T-helper 22 cell (primary cell): Measurements from ENCODE around the gene OR2A12.
"Not testable (repeated sequence)": the region's sequence is repeated elsewhere in the genome, so short reads cannot be mapped to it uniquely, and the experiment has no call there.

Experiments
- DNase-seq: peaks from one replicate; pipeline ENCODE4 v3.0.0-alpha.2; 2020; ENCODE audit warnings: low read depth

The OR2A12 gene

DNA sequence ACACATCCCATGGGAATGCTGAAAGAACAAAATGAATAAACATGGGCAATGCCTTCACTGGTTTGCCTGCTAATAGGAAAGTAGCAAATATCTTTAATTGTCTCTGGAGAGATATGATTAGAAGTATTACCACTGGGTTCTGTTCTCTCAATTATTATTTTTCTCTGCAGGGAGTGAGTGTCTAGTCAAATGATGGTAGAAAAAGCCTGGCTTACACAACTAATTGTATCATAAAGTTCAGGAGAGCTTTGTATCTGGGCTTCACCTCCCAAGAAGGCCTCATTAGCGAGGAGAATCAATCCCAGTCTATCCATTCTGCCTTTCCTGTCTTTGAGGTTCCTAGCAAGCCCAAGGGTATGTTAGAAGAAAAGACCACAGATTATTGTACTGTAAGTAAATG is 36.8 kb downstream of the OR2A12 start, which contains the start of gene OR2A14:
OR2A14 (plus strand) TSS at position 301 of the 400 bp plus-strand sequence. CDS start 5,937 bp downstream, outside the sequence.
- DNase-seq, result no peak

DNA sequence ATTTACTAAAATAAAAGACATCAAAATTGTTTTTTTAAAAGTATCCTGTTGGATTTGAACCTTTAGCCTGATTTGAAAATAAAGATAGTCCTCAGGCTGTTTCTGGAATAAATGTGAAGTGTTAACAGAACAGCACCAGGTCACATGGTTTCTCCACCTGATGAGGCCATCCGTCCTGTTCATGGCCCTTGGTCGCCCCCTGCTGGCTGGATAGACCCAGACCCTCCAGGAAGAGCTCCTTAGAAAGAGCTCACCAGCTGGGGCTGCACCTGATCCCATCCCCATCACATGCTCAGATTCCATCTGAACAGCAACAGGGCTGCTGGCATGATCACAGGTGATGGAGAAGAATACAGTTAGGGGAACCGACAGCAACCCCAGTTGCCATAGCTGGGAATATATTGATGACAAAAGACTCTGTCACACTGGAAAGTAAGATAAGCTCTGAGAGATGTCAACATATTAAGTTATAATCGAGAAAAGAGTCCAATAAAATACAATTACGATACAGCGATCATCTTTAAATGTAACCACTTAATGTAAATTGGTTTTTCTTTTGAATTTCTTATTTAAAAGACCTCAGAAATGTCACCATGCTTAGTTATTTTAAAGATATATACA is 41.7 kb downstream of the OR2A12 start:
- DNase-seq, result peak; percentile 54

DNA sequence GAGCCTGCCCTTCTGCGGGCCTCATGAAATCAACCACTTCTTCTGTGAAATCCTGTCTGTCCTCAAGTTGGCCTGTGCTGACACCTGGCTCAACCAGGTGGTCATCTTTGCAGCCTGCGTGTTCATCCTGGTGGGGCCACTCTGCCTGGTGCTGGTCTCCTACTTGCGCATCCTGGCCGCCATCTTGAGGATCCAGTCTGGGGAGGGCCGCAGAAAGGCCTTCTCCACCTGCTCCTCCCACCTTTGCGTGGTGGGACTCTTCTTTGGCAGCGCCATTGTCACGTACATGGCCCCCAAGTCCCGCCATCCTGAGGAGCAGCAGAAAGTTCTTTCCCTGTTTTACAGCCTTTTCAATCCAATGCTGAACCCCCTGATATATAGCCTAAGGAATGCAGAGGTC is 43.5 kb downstream of the OR2A12 start:
- DNase-seq, result not testable (repeated sequence)

DNA sequence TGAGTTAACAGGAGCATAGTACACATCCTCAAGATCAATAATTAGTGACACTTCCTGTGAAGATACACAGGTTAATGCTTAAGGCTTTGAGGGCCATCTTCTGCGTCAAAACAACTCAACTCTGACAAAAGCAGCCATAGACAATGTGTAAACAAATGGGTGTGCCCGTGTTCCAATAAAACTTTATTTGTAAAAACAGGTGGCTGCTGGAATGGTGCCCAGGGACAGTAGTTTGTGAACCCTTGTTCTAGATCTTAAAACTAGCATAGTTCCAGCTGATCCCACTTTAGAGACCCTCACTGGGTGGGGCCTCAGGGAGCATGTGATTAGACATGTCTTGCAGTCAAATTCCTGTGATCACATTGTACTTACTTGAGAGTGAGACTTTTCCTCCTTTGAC is 44.7 kb downstream of the OR2A12 start:
- no peak for DNase-seq

DNA sequence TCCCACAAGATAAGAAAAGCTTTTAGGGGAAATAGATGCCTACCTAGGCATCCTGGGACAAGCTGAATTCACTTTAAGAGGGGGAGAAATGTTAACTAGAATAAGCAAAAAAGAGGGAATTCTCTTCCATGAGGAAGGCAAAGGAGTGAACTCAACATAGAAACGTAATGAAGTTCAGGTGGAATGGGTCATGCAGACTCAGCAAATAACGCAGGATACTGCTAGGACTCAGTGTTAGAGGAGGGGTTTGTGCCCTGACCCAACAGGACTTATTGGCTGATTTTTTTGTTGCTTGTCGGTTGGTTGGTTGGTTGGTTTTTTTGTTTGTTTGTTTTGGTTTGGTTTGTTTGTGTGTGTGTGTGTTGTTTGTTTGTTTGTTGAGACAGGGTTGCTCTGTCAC is 46.2 kb downstream of the OR2A12 start:
- no peak for DNase-seq

DNA sequence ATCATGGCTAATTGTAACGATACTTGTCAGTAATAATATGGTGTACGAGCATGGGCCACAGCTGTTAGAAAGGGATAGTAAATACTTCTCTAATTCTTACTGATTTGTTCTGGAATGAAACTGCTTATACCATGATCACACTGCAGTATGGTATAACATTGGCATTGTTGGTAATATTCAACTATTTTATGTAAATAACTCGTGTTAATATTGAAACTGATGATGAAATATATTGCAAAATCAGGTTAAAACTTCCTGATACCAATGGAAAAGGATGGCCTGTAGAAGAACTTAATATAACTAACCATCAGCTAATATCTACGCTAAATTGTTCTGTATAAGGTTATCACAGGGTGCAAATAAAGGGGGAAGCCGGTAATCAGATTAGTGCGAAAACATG is 47.2 kb downstream of the OR2A12 start:
- DNase-seq, result no peak

DNA sequence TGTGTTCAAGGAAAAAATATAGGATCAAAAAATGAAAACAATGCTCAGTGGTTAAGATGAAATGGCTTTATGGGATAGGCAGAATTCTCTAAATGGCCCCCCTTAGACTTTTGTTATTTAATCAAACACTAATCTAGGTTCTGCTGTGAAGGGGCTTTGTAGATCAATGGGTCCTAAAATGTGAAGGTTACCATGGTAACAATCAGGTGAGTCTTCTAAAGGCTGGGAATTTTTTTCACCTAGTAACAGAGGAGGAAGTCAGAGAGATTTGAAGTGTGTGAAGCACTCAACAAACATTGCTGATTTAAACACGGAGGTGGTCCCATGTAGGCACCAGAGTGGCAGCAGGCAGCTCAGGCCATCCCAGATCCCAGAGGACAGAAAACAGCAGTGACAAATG is 48.0 kb downstream of the OR2A12 start:
- DNase-seq, result no peak

DNA sequence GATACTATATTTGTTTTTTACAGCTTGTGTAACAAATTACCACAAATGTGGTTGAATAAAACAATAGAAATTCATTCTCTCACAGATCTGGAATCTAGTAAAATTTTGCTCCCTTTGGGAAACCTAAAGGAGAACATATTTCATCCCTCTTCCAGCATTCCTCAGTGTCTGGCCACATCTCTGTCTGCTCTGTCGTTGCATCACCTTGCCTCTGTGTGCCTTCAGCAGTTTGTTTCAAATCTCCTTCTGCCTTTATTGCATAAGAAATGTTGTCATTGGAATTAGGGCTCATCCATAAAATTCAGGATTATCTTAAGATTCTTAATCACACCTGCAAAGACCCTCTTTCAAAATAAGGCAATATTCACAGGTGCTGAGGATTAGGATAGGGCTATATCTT is 51.4 kb downstream of the OR2A12 start:
- DNase-seq, result no peak

DNA sequence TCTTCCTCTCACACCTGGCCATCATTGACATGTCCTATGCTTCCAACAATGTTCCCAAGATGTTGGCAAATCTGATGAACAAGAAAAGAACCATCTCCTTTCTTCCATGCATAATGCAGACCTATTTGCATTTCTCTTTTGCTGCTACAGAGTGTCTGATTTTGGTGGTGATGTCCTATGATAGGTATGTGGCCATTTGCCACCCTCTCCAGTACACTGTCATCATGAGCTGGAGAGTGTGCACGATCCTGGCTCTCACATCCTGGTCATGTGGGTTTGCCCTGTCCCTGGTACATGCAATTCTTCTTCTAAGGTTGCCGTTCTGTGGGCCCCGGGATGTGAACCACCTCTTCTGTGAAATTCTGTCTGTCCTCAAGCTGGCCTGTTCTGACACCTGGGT is 56.1 kb downstream of the OR2A12 start:
- DNase-seq, result no peak

DNA sequence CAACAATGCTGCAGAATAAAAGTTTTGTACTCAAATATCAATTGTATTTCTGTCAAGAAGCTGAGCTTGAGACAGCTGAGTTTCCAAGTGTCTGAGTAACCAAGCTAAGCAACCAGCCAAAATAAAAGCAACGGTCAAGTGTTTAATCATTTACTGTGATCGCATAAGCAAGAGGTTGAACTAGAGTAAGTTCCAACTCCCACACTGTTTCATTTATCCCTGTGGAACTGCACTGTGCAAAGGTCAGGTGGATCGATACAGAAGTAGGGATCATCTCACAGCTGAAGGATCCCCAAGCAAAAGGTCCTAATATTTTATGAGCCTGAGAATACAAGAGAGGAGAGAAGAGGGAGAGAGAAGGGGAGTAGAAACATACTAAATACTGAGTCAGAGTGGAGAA is 58.3 kb downstream of the OR2A12 start:
- no peak for DNase-seq

DNA sequence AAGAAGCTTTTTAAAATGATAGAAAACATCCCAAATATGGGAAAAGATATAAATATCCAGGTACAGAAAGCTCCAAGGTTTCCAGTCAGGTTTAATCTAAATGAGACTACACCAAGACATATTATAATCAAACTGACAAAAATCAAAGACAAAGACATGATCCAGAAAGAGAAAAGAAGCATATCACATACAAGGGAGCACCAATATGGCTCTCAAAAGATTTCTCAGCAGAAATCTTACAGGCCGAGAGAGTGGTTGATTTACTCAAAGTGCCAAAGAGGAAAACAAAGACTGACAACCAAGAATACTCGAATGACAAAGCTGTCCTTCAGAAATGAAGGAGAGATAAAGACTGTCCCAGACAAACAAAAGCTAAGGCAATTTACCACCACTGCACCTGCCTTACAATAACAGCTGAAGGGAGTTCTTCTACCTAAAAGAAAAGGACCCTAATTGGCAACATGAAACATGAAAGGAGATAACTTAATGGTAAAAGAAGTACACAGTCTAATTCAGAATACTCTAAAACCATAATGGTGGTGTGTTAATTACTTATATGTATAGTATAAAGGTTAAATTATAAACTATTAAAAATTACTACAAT is 62.2 kb downstream of the OR2A12 start:
- no peak for DNase-seq
